Spleen (tissue), 7 donors: Measurements from ENCODE around the gene FARP1.

Experiments
- POLR2A ChIP-seq, 3 donors: fragments of 450-650 bp; IDR thresholded peaks; one replicate each; pipeline ENCODE4 v1.5.1; 2017; ENCODE audit warnings: antibody characterized with exemption in 3 of 3, mild to moderate bottlenecking in 1 of 3
- POLR2AphosphoS5 ChIP-seq, 3 donors: sonication (generic); formaldehyde crosslinking; IDR thresholded peaks; one replicate each; pipeline ENCODE4 v1.5.1; 2017; ENCODE audit warnings: antibody characterized with exemption in 3 of 3
- TF ChIP-seq, protein P1 (sequence below), 11 experiments: fragments of 200-600 bp in 7 of 11; fragments of 450-650 bp in 4 of 11; sonication (generic) in 4 of 11; IDR thresholded peaks in 8 of 11; conservative IDR thresholded peaks in 3 of 11; 1 replicate in 7 of 11; 2 replicates in 4 of 11; pipeline versions ENCODE4 v1.4.0 to v1.8.0; 2016 to 2021; ENCODE audit warnings: antibody characterized with exemption in 11 of 11, inconsistent platforms in 4 of 11, mild to moderate bottlenecking in 1 of 11
- donor health status: DM: no; HTN: no; CAD: no; lungs with moderate emphysema.
- donor health status: DM: no; HTN: no; CAD: no.
- donor health status: DM: no; HTN: no; CAD: no.

DNA sequence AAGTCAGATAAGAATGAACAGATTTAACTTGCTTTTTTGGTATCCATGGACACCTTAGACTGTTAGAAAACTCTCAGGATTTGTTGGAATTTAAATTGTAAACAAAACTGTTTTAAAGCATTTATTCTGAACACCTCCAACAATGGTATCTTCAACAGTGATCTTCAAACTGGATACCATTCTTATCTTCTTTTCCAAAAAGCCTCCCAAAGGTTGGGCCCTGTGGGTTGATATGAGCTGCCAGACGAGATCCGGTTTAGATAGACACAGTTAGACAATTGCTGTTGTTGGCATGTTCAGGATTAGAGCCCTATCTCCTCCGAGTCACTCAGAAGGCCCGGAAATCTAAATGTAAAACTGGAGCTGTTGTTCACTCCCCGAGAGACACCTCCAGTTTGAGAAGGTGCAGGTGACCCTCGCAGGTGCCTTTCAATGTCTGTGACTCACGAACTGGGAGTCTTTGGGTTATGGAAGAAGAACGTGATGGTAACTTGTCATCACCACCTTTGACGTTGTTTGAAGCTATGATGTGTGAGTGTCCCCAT lies 177.7 kb downstream of the FARP1 start:
- TF ChIP-seq POLR2AphosphoS5 (IDR thresholded peaks at IDR 0.05) (no peak), POLR2A (IDR thresholded peaks at IDR 0.05) (no peak)
- TF ChIP-seq, protein P1, sequence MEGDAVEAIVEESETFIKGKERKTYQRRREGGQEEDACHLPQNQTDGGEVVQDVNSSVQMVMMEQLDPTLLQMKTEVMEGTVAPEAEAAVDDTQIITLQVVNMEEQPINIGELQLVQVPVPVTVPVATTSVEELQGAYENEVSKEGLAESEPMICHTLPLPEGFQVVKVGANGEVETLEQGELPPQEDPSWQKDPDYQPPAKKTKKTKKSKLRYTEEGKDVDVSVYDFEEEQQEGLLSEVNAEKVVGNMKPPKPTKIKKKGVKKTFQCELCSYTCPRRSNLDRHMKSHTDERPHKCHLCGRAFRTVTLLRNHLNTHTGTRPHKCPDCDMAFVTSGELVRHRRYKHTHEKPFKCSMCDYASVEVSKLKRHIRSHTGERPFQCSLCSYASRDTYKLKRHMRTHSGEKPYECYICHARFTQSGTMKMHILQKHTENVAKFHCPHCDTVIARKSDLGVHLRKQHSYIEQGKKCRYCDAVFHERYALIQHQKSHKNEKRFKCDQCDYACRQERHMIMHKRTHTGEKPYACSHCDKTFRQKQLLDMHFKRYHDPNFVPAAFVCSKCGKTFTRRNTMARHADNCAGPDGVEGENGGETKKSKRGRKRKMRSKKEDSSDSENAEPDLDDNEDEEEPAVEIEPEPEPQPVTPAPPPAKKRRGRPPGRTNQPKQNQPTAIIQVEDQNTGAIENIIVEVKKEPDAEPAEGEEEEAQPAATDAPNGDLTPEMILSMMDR (IDR thresholded peaks at IDR 0.05 in 8 of 11, conservative IDR thresholded peaks at IDR 0.05 in 3 of 11), result no peak
